Panc1 (cell line): Measurements from ENCODE around the gene PKD1L1. TPM values are rescaled to one million over a fixed set of nuclear protein-coding genes. Genes with fewer than 3 reads are reported as not detected.

Source experiments
- ATAC-seq: fragments of 200-7000 bp; cut with Tn5 transposase; 2 replicates; pipeline ENCODE4 v1.9.1; 2020; ENCODE audit warnings: mild to moderate bottlenecking, moderate library complexity
- BruUV-seq: library from RNA; stranded (reverse); fragments of 400-500 nt; replicated peaks from 2 replicates; lab custom pipeline; 2021; lab: Mats Ljungman, UMichigan
- CTCF ChIA-PET: fragments of 300-600 bp; sonication (Branson Sonifier 250); formaldehyde crosslinking; loops from one replicate; lab custom pipeline; 2022; ENCODE audit warnings: antibody characterized with exemption; lab: Charles Lee
- POLR2A ChIA-PET: fragments of 300-600 bp; sonication (Branson Sonifier 250); formaldehyde crosslinking; loops from one replicate; lab custom pipeline; 2022; ENCODE audit warnings: antibody characterized with exemption; lab: Charles Lee
- DNase-seq: peaks from one replicate; pipeline ENCODE4 v3.0.0-alpha.2; 2010; ENCODE audit warnings: low read depth, low spot score
- H3K27ac ChIP-seq: 2 replicates; pipeline ENCODE4 v1.5.1; 2011; ENCODE audit warnings: mild to moderate bottlenecking, low read length, inconsistent platforms
- H3K27me3 ChIP-seq: fragments of 200-500 bp; sonication (Bioruptor generic); 2 replicates; pipeline ENCODE4 v1.6.0; 2014; ENCODE audit warnings: low read length, inconsistent platforms; ENCODE audit not compliant: control insufficient read depth, insufficient read depth
- H3K36me3 ChIP-seq: fragments of 200-500 bp; sonication (Bioruptor generic); 2 replicates; pipeline ENCODE4 v1.5.1; 2014; ENCODE audit warnings: inconsistent platforms, mild to moderate bottlenecking, low read length, moderate library complexity; ENCODE audit not compliant: control insufficient read depth, insufficient read depth
- H3K4me1 ChIP-seq: 2 replicates; pipeline ENCODE4 v1.5.1; 2011; ENCODE audit warnings: inconsistent platforms, mild to moderate bottlenecking, low read length, moderate library complexity; ENCODE audit not compliant: control insufficient read depth, insufficient read depth
- H3K4me3 ChIP-seq, 2 experiments: 2 replicates each; pipeline ENCODE4 v1.5.1; 2011 to 2012; ENCODE audit warnings: low read depth in 2 of 2, low read length in 2 of 2, mild to moderate bottlenecking in 2 of 2, inconsistent platforms in 1 of 2, moderate library complexity in 1 of 2
- H3K9me3 ChIP-seq: fragments of 200-500 bp; sonication (Bioruptor generic); 2 replicates; pipeline ENCODE4 v1.5.1; 2014; ENCODE audit warnings: low read depth, mild to moderate bottlenecking, inconsistent platforms, low read length, moderate library complexity; ENCODE audit not compliant: control insufficient read depth, insufficient read depth
- CTCF ChIP-seq: fragments of 450-650 bp; IDR thresholded peaks from 2 replicates; pipeline ENCODE4 v1.5.1; 2017; ENCODE audit warnings: mild to moderate bottlenecking
- POLR2AphosphoS5 ChIP-seq: IDR thresholded peaks from 2 replicates; pipeline ENCODE4 v1.6.1; 2012; ENCODE audit warnings: mild to moderate bottlenecking, low read depth, low read length, moderate library complexity
- REST ChIP-seq, 2 experiments: IDR thresholded peaks; 2 replicates each; pipeline ENCODE4 v1.6.1; 2011 to 2012; ENCODE audit warnings: low read depth in 2 of 2, control low read depth in 1 of 2, low read length in 1 of 2, mild to moderate bottlenecking in 1 of 2, moderate library complexity in 1 of 2; ENCODE audit not compliant: insufficient read depth in 1 of 2
- SIN3A ChIP-seq: IDR thresholded peaks from 2 replicates; pipeline ENCODE4 v1.6.1; 2012; ENCODE audit warnings: low read depth, mild to moderate bottlenecking, low read length, moderate library complexity, borderline replicate concordance; ENCODE audit not compliant: insufficient read depth
- TCF7L2 ChIP-seq: IDR thresholded peaks from 2 replicates; pipeline ENCODE4 v1.6.1; 2011; ENCODE audit warnings: mild to moderate bottlenecking, low read depth, low read length, inconsistent platforms
- in situ Hi-C: cut with HindIII; loops from 2 replicates; pipeline ENCODE4 v1.10.0; 2016; ENCODE audit warnings: low sequenced_read_pairs, low pct_unique_long_range_greater_than_20kb
- intact Hi-C: fragments of 100-400 bp; cut with micrococcal nuclease; formaldehyde crosslinking; loops from one replicate; pipeline ENCODE4 v1.10.0; 2022; ENCODE audit not compliant: unreplicated experiment
- total RNA-seq: library from RNA; stranded (reverse); gene quantifications from one replicate; pipeline ENCODE4 v1.2.1, GENCODE V29; 2021; ENCODE audit not compliant: unreplicated experiment

PKD1L1 gene
- total RNA-seq, 1 experiment from 2014 or later: 2.2 TPM

GRCh38 chr7:47818796-47819606 lies 129.3 kb downstream of the PKD1L1 start:
- DNase-seq (peak; percentile 82), ATAC-seq (peak; percentile 90)
- TF ChIP-seq CTCF: peak; percentile 96
- TF ChIP-seq TCF7L2: no peak
- no peak for TF ChIP-seq REST (IDR thresholded peaks at IDR 0.05; ENCODE audit: insufficient read depth in 1 of 2, low read depth in 2 of 2, low read length in 1 of 2)
- TF ChIP-seq POLR2AphosphoS5: 0 out of 2 replicates have a peak, but pooled peaks have one; percentile 17
- no peak for TF ChIP-seq SIN3A
- ChIA-PET POLR2A (interaction anchor here (0.6 to 1.2 kb wide), 5 partner anchors 82 to 240 kb away, joined by 3 to 11 read pairs (median 6); no protein-coding TSS in a partner anchor), CTCF (interaction anchor here (0.5 to 1.5 kb wide), 15 partner anchors 13 to 484 kb away, joined by 3 to 8 read pairs (median 4); no protein-coding TSS in a partner anchor)
- intact Hi-C loops: loop anchor here (2.0 to 10.0 kb wide), 4 partner anchors 42 to 242 kb away; no protein-coding TSS in a partner anchor
- no TSS peak for BruUV-seq
- in situ Hi-C loops: no loop called here
- peak overlapping the region; percentile 96 for H3K27ac ChIP-seq
- H3K4me3 ChIP-seq: no peak overlapping the region
- no peaks in the 10 kb centered on the region for H3K9me3 ChIP-seq
- no peaks in the 10 kb centered on the region for H3K36me3 ChIP-seq
- no peaks in the 10 kb centered on the region for H3K27me3 ChIP-seq
- peaks cover 48% of the 10 kb centered on the region for H3K4me1 ChIP-seq

- H3K9me3 ChIP-seq: no peaks in the 10 kb centered on the region
- in situ Hi-C loops: no loop called here
- no peaks in the 10 kb centered on the region for H3K27me3 ChIP-seq
- TF ChIP-seq TCF7L2 (no peak), SIN3A (no peak), CTCF (no peak), REST (IDR thresholded peaks at IDR 0.05; ENCODE audit: insufficient read depth in 1 of 2, low read depth in 2 of 2, low read length in 1 of 2) (no peak), POLR2AphosphoS5 (no peak)
- POLR2A ChIA-PET: interaction anchor here (0.7 kb wide), 1 partner anchor 83 kb away, joined by 3 read pairs; no protein-coding TSS in a partner anchor
- intact Hi-C loops: loop anchor here (2.0 to 10.0 kb wide), 4 partner anchors 41 to 241 kb away; no protein-coding TSS in a partner anchor
- no peaks in the 10 kb centered on the region for H3K36me3 ChIP-seq
- CTCF ChIA-PET: no interaction called here
- H3K4me3 ChIP-seq: no peak overlapping the region
- DNase-seq (no peak), ATAC-seq (no peak)
- H3K27ac ChIP-seq: peak overlapping the region; percentile 96
- BruUV-seq: no TSS peak
- peaks cover 52% of the 10 kb centered on the region for H3K4me1 ChIP-seq
Observed at GRCh38 chr7:47817917-47818316, 130.3 kb downstream of the PKD1L1 start.
